Astrocyte of the cerebellum (primary cell): ENCODE measurements around the gene PDLIM1.

ENCODE experiments used
- DNase-seq: peaks from one replicate; pipeline ENCODE4 v3.0.0-alpha.2; 2011; ENCODE audit warnings: low read depth
- H3K4me3 ChIP-seq: 2 replicates; pipeline ENCODE4 v1.5.1; 2011; ENCODE audit warnings: mild to moderate bottlenecking, low read depth, low read length, moderate library complexity
- in situ Hi-C: cut with HindIII; loops from 2 replicates; pipeline ENCODE4 v1.10.0; 2017; ENCODE audit warnings: low sequenced_read_pairs
- TF ChIP-seq, protein P1 (sequence below): IDR thresholded peaks from 2 replicates; pipeline ENCODE4 v1.5.1; 2012; ENCODE audit warnings: low read length, low read depth, moderate library complexity, mild to moderate bottlenecking; ENCODE audit errors: missing control alignments

PDLIM1 gene

DNA sequence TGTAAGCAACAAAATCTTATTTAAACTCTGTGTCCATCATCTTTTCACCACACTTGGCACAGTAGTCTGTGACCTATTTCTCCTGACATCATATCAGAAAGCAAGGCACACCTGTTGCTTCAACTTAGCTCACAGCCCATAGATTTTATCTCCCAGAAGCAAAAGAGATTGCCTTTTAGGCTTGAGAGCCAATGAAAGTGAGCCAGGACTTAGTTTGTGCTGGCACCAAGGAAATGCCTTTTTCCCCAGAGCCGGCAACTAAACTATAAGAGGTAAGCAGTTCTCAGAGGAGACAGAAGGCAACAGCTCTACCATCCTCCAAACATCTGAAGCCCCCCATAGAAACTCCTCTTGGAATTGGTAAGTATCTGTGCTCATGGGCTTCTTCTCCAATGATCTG is 96.9 kb downstream of the PDLIM1 start, which contains the start of gene ACSM6:
TSS of gene ACSM6 (plus strand) at position 295 of the 400 bp plus-strand sequence. CDS start 248 bp downstream, outside the sequence.
- DNase-seq, result no peak
- TF ChIP-seq, protein P1, sequence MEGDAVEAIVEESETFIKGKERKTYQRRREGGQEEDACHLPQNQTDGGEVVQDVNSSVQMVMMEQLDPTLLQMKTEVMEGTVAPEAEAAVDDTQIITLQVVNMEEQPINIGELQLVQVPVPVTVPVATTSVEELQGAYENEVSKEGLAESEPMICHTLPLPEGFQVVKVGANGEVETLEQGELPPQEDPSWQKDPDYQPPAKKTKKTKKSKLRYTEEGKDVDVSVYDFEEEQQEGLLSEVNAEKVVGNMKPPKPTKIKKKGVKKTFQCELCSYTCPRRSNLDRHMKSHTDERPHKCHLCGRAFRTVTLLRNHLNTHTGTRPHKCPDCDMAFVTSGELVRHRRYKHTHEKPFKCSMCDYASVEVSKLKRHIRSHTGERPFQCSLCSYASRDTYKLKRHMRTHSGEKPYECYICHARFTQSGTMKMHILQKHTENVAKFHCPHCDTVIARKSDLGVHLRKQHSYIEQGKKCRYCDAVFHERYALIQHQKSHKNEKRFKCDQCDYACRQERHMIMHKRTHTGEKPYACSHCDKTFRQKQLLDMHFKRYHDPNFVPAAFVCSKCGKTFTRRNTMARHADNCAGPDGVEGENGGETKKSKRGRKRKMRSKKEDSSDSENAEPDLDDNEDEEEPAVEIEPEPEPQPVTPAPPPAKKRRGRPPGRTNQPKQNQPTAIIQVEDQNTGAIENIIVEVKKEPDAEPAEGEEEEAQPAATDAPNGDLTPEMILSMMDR, result no peak
- H3K4me3 ChIP-seq, result no peak within 1 kb of the TSS
- in situ Hi-C loops, result no loop called here

DNA sequence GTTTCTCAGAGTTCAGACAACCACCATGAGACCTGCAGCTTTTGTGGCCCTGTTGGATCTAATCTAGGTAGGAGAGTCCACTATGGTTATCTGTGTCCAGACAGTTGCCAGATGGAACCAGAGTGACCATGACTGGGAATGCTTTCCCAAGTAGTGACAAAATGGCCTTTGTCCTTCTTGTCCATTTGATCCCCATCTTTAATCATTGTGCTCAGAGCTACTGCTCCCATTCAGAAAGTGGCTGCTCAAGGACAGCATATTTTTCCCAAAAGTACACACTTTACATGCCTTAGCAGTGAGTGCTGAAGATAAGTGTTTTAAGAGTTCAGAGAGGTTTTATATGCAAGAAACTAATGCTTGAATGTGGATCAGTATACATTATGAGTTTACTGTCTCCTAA is 102.2 kb downstream of the PDLIM1 start:
- TF ChIP-seq, protein P1, result no peak
- no peak overlapping the region for H3K4me3 ChIP-seq
- in situ Hi-C loops, result no loop called here
- no peak for DNase-seq

DNA sequence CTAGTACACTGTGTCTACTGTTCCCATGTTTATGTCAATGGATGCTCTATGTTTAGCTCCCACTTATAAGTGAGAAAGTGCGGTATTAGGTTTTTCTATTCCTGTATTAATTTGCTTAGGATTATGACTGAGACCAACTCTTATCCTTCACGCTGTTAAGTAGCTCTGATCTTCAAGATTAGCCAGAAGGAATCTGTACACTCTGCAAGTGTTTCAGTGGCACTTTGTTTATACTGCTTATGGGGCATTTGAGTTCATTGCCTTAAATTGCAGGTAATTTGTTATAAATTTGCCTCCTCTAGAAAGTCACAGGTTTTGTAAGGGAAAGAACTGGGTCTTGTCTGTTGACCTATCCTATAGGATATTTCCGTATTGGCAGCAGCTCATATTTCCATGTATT is 103.2 kb downstream of the PDLIM1 start:
- no peak overlapping the region for H3K4me3 ChIP-seq
- in situ Hi-C loops, result no loop called here
- DNase-seq, result no peak
- TF ChIP-seq, protein P1, result no peak
